ENCODE results near the gene SLX9.

SLX9 gene

DNA sequence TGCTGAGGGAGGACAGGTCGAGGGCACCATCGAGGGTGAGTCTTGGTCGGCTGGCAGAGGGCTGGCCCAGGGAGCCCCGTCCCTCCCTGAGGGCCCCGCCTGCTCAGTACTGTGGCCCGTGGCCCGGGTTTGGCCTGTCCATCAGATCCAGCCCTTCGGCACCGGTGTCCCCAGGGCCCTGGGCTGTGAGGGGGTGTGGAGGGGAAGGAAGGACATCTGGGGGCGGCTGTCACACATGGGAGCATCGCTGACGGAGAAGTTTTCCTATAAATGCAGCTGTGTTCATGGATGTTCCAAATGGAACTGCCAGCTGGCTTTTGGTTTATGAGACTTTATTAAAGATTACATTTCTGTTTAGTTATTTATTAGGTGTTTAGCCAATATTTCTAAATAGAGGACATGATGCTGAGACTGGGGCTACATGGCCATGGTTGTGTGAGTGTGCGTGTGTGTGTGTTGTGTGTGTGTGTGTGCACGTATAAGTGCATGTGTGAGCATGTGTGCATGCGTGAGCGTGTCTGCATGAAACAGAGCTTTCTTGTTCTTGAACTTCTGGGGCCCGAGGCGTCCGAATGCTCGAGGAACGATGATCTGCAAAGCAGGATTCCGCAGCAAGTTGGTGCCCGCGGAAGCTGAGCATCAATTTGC is 54.3 kb downstream of the SLX9 start:
- DNase-seq (ENCODE audit: low spot score) = no peak
- TF ChIP-seq, protein P1, sequence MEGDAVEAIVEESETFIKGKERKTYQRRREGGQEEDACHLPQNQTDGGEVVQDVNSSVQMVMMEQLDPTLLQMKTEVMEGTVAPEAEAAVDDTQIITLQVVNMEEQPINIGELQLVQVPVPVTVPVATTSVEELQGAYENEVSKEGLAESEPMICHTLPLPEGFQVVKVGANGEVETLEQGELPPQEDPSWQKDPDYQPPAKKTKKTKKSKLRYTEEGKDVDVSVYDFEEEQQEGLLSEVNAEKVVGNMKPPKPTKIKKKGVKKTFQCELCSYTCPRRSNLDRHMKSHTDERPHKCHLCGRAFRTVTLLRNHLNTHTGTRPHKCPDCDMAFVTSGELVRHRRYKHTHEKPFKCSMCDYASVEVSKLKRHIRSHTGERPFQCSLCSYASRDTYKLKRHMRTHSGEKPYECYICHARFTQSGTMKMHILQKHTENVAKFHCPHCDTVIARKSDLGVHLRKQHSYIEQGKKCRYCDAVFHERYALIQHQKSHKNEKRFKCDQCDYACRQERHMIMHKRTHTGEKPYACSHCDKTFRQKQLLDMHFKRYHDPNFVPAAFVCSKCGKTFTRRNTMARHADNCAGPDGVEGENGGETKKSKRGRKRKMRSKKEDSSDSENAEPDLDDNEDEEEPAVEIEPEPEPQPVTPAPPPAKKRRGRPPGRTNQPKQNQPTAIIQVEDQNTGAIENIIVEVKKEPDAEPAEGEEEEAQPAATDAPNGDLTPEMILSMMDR (IDR thresholded peaks at IDR 0.05; ENCODE audit: extremely low read depth, missing control alignments) = no peak

DNA sequence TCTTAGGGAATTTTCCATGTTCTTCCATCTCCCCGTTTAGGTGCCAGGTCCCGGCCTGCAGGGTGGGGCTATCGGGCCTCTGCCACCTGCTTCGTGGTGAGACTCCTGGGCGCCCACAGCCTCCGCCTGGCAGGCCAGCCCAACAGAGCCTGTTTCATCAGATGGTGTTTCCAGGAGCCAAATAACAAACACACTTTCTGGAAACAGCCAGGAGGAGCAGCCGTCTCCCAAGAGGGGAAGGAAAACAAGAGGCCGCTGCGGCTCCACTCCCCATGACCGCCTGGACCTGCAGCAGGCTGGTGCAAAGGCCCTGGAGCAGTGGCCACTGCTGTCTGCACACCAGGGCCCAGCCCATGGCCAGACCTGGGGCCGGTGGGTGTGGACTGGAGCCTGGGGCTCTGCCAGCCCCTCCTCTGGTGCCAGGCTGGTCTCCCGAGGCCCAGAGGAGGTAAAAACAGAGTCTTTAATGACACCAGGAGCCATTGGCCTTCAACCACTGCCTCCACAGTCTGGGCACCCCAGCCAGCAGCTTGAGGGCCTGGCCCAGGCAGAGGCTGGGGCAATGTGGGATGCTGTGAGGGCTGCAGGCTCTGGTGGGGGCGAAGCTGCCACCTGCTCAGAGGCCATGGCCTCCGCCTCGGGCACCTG is 55.0 kb downstream of the SLX9 start:
- no peak for DNase-seq (ENCODE audit: low spot score)
- TF ChIP-seq, protein P1 (IDR thresholded peaks at IDR 0.05; ENCODE audit: extremely low read depth, missing control alignments) = no peak

DNA sequence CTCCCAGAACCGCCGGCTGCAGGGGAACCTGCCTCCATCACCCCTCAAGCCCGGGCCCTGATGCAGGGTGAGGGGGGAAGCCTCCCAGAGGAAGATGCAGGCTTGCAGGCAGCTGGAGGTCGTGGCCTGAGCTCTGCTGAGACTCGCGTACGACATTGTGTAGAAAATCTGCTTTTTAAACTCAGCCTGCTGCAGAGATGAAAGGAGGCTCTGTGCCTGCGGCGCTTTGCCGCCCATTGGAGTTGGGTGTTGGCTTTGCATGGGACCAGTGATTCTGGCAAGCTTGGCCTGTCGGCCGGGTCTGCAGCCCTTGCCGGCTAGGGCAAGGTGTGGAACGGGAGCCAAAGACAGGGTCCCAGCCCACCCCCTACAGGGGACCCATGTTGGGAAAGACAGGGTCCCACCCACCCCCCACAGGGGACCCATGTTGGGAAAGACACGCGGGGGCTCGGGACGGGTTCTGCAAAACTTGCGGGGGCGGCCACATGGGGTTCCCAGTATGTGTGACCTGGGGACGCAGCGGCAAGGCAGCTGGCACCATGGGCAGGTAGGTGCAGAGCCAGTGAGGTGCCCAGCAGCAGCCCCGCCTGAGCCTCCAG is 55.6 kb downstream of the SLX9 start:
- no peak for DNase-seq (ENCODE audit: low spot score)
- TF ChIP-seq, protein P1 (IDR thresholded peaks at IDR 0.05; ENCODE audit: extremely low read depth, missing control alignments) = no peak

DNA sequence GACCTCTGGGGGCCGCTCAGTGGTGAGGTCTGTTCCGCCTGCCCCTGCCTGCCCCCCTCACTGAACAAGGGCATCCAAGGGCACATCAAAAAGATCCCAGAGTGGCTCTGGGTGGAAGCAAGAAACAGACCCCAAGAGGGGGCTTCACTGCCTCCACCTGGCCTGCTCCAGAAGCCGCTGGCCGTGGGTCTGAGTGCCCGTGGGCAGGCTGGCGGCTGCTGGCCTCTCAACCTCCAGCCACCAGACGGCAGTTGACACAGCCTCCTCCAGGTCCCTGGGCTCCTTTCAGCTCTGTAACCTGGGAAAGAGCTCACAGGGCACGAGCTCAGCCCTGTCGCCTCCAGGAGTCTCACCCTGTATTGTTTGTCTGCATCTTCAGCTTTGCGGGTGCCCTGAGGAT is 56.3 kb downstream of the SLX9 start:
- no peak for DNase-seq (ENCODE audit: low spot score)
- TF ChIP-seq, protein P1 (IDR thresholded peaks at IDR 0.05; ENCODE audit: extremely low read depth, missing control alignments) = no peak

DNA sequence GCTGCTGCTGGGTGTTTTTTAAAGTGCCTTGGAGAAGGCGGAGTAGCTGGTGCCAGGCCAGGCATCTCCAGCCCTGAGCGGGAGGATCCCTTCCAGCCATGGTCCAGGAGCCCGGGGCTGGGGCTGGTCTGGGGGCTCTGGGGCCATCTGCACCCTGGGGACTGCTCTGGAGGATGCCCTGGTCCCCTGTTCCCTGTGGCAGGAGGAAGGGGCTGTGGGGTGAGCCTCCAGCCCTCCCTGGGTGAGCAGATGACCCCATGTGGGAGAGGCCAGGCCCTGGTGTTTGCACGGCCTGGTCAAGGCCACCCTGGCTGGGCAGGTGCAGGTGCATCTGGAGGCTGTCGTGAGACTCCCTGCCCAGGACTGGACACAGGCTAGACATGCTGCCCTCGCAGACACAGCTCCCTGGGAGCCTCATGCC is 56.7 kb downstream of the SLX9 start:
- DNase-seq (ENCODE audit: low spot score) = no peak
- TF ChIP-seq, protein P1 (IDR thresholded peaks at IDR 0.05; ENCODE audit: extremely low read depth, missing control alignments) = no peak

DNA sequence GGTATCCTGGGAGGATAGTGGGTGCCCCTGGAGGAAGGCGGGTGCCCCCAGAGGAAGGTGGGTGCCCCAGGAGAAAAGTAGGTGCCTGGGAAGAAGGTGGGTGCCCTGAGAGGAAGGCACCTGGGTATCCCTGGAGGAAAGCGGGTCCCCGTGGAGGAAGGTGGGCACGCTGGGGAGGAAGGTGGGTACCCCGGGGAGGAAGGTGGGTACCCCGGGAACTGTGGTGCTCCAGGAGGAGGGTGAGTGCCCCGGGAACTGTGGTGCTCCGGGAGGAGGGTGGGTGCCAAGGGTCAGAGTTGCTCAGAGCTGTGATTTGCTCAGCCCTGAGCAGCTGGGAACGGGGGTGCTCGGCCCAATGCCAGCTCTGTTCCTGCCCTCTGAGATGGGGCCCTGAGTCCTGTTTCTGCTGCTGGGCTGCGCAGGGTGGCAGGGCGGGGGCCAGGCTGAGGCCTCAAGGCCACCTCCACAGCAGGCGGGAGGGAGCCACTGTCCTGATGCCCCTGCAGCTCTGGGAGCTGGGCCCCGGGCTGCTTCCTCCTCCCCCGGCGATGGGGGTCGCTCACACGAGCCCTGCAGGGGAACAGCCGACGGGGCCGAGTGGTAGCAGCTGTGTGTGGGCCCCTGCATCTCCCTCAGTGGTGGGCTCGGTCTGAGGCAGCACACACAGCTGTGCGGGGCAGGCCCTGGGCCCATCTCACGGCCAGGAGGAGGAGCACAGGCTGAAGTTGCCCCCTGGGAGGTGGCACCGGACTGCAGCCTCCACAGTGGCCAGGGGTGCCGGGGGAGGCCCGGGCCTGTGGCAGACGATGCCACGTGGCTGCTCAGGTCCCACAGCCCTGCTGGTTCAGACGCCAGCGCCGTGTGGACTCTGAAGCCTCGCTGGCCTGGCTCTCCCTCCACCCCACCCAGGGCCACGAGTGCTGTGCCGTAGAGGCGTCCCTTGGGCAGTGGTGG is 57.4 kb downstream of the SLX9 start:
- TF ChIP-seq, protein P1 (IDR thresholded peaks at IDR 0.05; ENCODE audit: extremely low read depth, missing control alignments) = no peak
- DNase-seq (ENCODE audit: low spot score) = no peak

Measured in GM20000 (cell line).